NCI-H2029 (cell line): Measurements from ENCODE around the gene GOLGA8S.
"Not testable (repeated sequence)": the region's sequence is repeated elsewhere in the genome, so short reads cannot be mapped to it uniquely, and the experiment has no call there.

Source experiments
- DNase-seq: peaks from one replicate; lab custom pipeline; 2025; lab: John Stamatoyannopoulos, UW

Gene GOLGA8S

GRCh38 chr15:23354448-23354847, at the start of gene GOLGA8S:
Gene GOLGA8S, plus strand, starts transcription at chr15:23354748. Its CDS starts 62 bp downstream, at chr15:23354810.
- not testable (repeated sequence) for DNase-seq

GRCh38 chr15:23304805-23305204, 49.7 kb upstream of the GOLGA8S start:
- DNase-seq, result not testable (repeated sequence)

GRCh38 chr15:23305921-23306320, 48.6 kb upstream of the GOLGA8S start:
- DNase-seq, result not testable (repeated sequence)

- DNase-seq, result not testable (repeated sequence)
Observed at GRCh38 chr15:23311233-23311632, 43.3 kb upstream of the GOLGA8S start.

- DNase-seq, result not testable (repeated sequence)
Observed at GRCh38 chr15:23334096-23334495, 20.5 kb upstream of the GOLGA8S start, which contains the start of gene GOLGA6L26. Gene GOLGA6L26, minus strand, starts transcription at chr15:23334196. Its CDS starts 61 bp downstream, at chr15:23334135.

- not testable (repeated sequence) for DNase-seq
Observed at GRCh38 chr15:23362622-23363021, 8.1 kb downstream of the GOLGA8S start.

GRCh38 chr15:23364261-23364660, 9.7 kb downstream of the GOLGA8S start:
- not testable (repeated sequence) for DNase-seq

GRCh38 chr15:23370578-23370977, 16.0 kb downstream of the GOLGA8S start:
- DNase-seq, result no peak

GRCh38 chr15:23371134-23371533, 16.6 kb downstream of the GOLGA8S start:
- not testable (repeated sequence) for DNase-seq

- not testable (repeated sequence) for DNase-seq
Observed at GRCh38 chr15:23371868-23372267, 17.3 kb downstream of the GOLGA8S start.

GRCh38 chr15:23372284-23372683, 17.7 kb downstream of the GOLGA8S start:
- no peak for DNase-seq

GRCh38 chr15:23372891-23373600, 18.5 kb downstream of the GOLGA8S start:
- DNase-seq, result not testable (repeated sequence)

- not testable (repeated sequence) for DNase-seq
Observed at GRCh38 chr15:23374226-23374625, 19.7 kb downstream of the GOLGA8S start.

- DNase-seq, result not testable (repeated sequence)
Observed at GRCh38 chr15:23378946-23379345, 24.4 kb downstream of the GOLGA8S start.

- DNase-seq, result not testable (repeated sequence)
Observed at GRCh38 chr15:23380700-23381099, 26.2 kb downstream of the GOLGA8S start.

- not testable (repeated sequence) for DNase-seq
Observed at GRCh38 chr15:23381192-23381591, 26.6 kb downstream of the GOLGA8S start.

- no peak for DNase-seq
Observed at GRCh38 chr15:23384371-23384770, 29.8 kb downstream of the GOLGA8S start.

GRCh38 chr15:23385886-23386430, 31.4 kb downstream of the GOLGA8S start:
- no peak for DNase-seq

- DNase-seq, result no peak
Observed at GRCh38 chr15:23387621-23388190, 33.2 kb downstream of the GOLGA8S start.

GRCh38 chr15:23395030-23395692, 40.6 kb downstream of the GOLGA8S start:
- DNase-seq, result no peak

- no peak for DNase-seq
Observed at GRCh38 chr15:23395832-23396231, 41.3 kb downstream of the GOLGA8S start.

GRCh38 chr15:23397779-23398178, 43.2 kb downstream of the GOLGA8S start:
- peak; percentile 35 for DNase-seq
